ENCODE measurements around the gene AIFM3. TPM values are rescaled to one million over a fixed set of nuclear protein-coding genes. Genes with fewer than 3 reads are reported as not detected.

AIFM3 gene
- total RNA-seq, 2 experiments from 2014 or later = not detected

GRCh38 chr22:20990184-20991180, 23.4 kb downstream of the AIFM3 start:
- intact Hi-C loops (cut with micrococcal nuclease) = no loop called here
- Mint-ChIP-seq H3K27ac (no peak overlapping the region), H3K9me3 (no peaks in the 10 kb centered on the region), H3K36me3 (peaks cover 18% of the 10 kb centered on the region), H3K27me3 (no peaks in the 10 kb centered on the region), H3K4me3 (no peak overlapping the region), H3K4me1 (ENCODE audit: low read depth) (no peaks in the 10 kb centered on the region)
- DNase-seq = no peak
- POLR2A ChIA-PET = interaction anchor here (0.7 to 1.2 kb wide), 3 partner anchors 9 to 11 kb away, joined by 3 to 5 read pairs (median 3); no protein-coding TSS in a partner anchor
- CTCF ChIA-PET = interaction anchor here (1.5 kb wide), 1 partner anchor 8 kb away, joined by 4 read pairs; the partner anchor contains the start of gene LZTR1

- no peak for DNase-seq
- intact Hi-C loops (cut with micrococcal nuclease) = no loop called here
- Mint-ChIP-seq H3K36me3 (peaks cover 15% of the 10 kb centered on the region), H3K4me3 (no peak overlapping the region), H3K9me3 (no peaks in the 10 kb centered on the region), H3K4me1 (ENCODE audit: low read depth) (no peaks in the 10 kb centered on the region), H3K27me3 (no peaks in the 10 kb centered on the region), H3K27ac (no peak overlapping the region)
- CTCF ChIA-PET = interaction anchor here (1.5 kb wide), 1 partner anchor 9 kb away, joined by 4 read pairs; the partner anchor contains the start of gene LZTR1
- POLR2A ChIA-PET = interaction anchor here (0.8 to 1.2 kb wide), 2 partner anchors 8 to 10 kb away, joined by 3 to 5 read pairs; no protein-coding TSS in a partner anchor
Observed at GRCh38 chr22:20991252-20992055, 24.4 kb downstream of the AIFM3 start.

- Mint-ChIP-seq H3K36me3 (peaks cover 11% of the 10 kb centered on the region), H3K27me3 (no peaks in the 10 kb centered on the region), H3K4me1 (ENCODE audit: low read depth) (no peaks in the 10 kb centered on the region), H3K4me3 (no peak overlapping the region), H3K27ac (no peak overlapping the region), H3K9me3 (no peaks in the 10 kb centered on the region)
- ChIA-PET CTCF (no interaction called here), POLR2A (no interaction called here)
- no peak for DNase-seq
- intact Hi-C loops (cut with micrococcal nuclease) = no loop called here
Observed at GRCh38 chr22:20992056-20992442, 25.0 kb downstream of the AIFM3 start.

GRCh38 chr22:20992456-20993303, 25.6 kb downstream of the AIFM3 start:
- DNase-seq = no peak
- H3K4me1 Mint-ChIP-seq (ENCODE audit: low read depth) = no peaks in the 10 kb centered on the region
- no peak overlapping the region for H3K27ac Mint-ChIP-seq
- no peaks in the 10 kb centered on the region for H3K27me3 Mint-ChIP-seq
- ChIA-PET CTCF (no interaction called here), POLR2A (no interaction called here)
- H3K4me3 Mint-ChIP-seq = no peak overlapping the region
- H3K9me3 Mint-ChIP-seq = no peaks in the 10 kb centered on the region
- H3K36me3 Mint-ChIP-seq = peaks cover 8% of the 10 kb centered on the region
- intact Hi-C loops (cut with micrococcal nuclease) = no loop called here

GRCh38 chr22:20993304-20994127, 26.5 kb downstream of the AIFM3 start:
- peaks cover 2% of the 10 kb centered on the region for H3K4me1 Mint-ChIP-seq (ENCODE audit: low read depth)
- H3K4me3 Mint-ChIP-seq = no peak overlapping the region
- CTCF ChIA-PET = no interaction called here
- intact Hi-C loops (cut with micrococcal nuclease) = no loop called here
- H3K9me3 Mint-ChIP-seq = no peaks in the 10 kb centered on the region
- H3K27me3 Mint-ChIP-seq = no peaks in the 10 kb centered on the region
- POLR2A ChIA-PET = no interaction called here
- no peak overlapping the region for H3K27ac Mint-ChIP-seq
- no peak for DNase-seq
- peaks cover 5% of the 10 kb centered on the region for H3K36me3 Mint-ChIP-seq

GRCh38 chr22:20994128-20994901, 27.3 kb downstream of the AIFM3 start:
- POLR2A ChIA-PET = no interaction called here
- CTCF ChIA-PET = no interaction called here

GRCh38 chr22:20994902-20995241, 27.8 kb downstream of the AIFM3 start:
- peaks cover 2% of the 10 kb centered on the region for H3K4me1 Mint-ChIP-seq (ENCODE audit: low read depth)
- no peak for DNase-seq
- H3K27me3 Mint-ChIP-seq = no peaks in the 10 kb centered on the region
- H3K9me3 Mint-ChIP-seq = no peaks in the 10 kb centered on the region
- ChIA-PET CTCF (no interaction called here), POLR2A (no interaction called here)
- H3K36me3 Mint-ChIP-seq = peaks cover 5% of the 10 kb centered on the region
- no peak overlapping the region for H3K4me3 Mint-ChIP-seq
- no peak overlapping the region for H3K27ac Mint-ChIP-seq
- intact Hi-C loops (cut with micrococcal nuclease) = no loop called here

More at GRCh38 chr22:20994128-20994901, 27.3 kb downstream of the AIFM3 start:
- no peak overlapping the region for H3K27ac Mint-ChIP-seq
- no peak overlapping the region for H3K4me3 Mint-ChIP-seq
- H3K4me1 Mint-ChIP-seq (ENCODE audit: low read depth) = peaks cover 2% of the 10 kb centered on the region
- no peak for DNase-seq
- peaks cover 5% of the 10 kb centered on the region for H3K36me3 Mint-ChIP-seq
- no peaks in the 10 kb centered on the region for H3K9me3 Mint-ChIP-seq
- intact Hi-C loops (cut with micrococcal nuclease) = no loop called here
- no peaks in the 10 kb centered on the region for H3K27me3 Mint-ChIP-seq

- H3K4me1 Mint-ChIP-seq (ENCODE audit: low read depth) = peaks cover 8% of the 10 kb centered on the region
Observed at GRCh38 chr22:20995329-20996030, 28.4 kb downstream of the AIFM3 start.

GRCh38 chr22:20996031-20996410, 29.0 kb downstream of the AIFM3 start:
- no peaks in the 10 kb centered on the region for H3K27me3 Mint-ChIP-seq
- H3K4me1 Mint-ChIP-seq (ENCODE audit: low read depth) = peaks cover 10% of the 10 kb centered on the region
- no peak for DNase-seq
- CTCF ChIA-PET = no interaction called here
- H3K9me3 Mint-ChIP-seq = no peaks in the 10 kb centered on the region
- no peak overlapping the region for H3K4me3 Mint-ChIP-seq
- POLR2A ChIA-PET = interaction anchor here (1.4 kb wide), 1 partner anchor 14 kb away, joined by 5 read pairs; the partner anchor contains the start of gene LZTR1
- peaks cover 8% of the 10 kb centered on the region for H3K36me3 Mint-ChIP-seq
- intact Hi-C loops (cut with micrococcal nuclease) = no loop called here
- H3K27ac Mint-ChIP-seq = no peak overlapping the region

More at GRCh38 chr22:20995329-20996030, 28.4 kb downstream of the AIFM3 start:
- POLR2A ChIA-PET = interaction anchor here (1.4 kb wide), 1 partner anchor 13 kb away, joined by 5 read pairs; the partner anchor contains the start of gene LZTR1
- no peak for DNase-seq
- Mint-ChIP-seq H3K27me3 (no peaks in the 10 kb centered on the region), H3K9me3 (no peaks in the 10 kb centered on the region), H3K4me3 (no peak overlapping the region), H3K36me3 (peaks cover 9% of the 10 kb centered on the region), H3K27ac (no peak overlapping the region)
- CTCF ChIA-PET = no interaction called here
- intact Hi-C loops (cut with micrococcal nuclease) = no loop called here

All from activated CD4-positive, alpha-beta memory T cell treated with anti-CD3 and anti-CD28 coated beads for 36 hours (primary cell).